C4-2B (cell line): Measurements from ENCODE around the gene TMEM271.
"Not testable (repeated sequence)": the region's sequence is repeated elsewhere in the genome, so short reads cannot be mapped to it uniquely, and the experiment has no call there.

Experiments
- CTCF ChIP-seq: fragments of 450-650 bp; conservative IDR thresholded peaks from 2 replicates; pipeline ENCODE4 v1.5.1; 2017; ENCODE audit warnings: mild to moderate bottlenecking
- ZFX ChIP-seq: fragments of 450-650 bp; IDR thresholded peaks from 2 replicates; pipeline ENCODE4 v1.6.1; 2017

DNA sequence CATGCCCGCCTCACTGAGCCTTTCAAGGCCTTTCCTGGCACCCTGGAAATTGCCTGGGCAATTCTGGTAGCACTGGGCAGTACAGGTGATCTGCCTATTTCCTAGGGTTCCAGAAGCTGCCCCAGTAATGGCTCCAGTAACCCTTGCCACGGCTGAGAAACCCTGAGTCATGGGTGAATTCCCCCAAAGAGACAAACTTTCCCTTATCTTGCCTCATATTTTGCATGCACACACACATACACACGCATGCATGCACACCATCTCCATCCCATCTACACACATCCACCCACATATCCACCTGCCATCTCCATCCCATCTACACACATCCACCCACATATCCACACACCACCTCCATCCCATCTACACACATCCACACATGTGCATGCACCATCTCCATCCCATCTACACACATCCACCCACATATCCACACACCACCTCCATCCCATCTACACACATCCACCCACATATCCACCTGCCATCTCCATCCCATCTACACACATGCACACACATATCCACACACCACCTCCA is 21.2 kb downstream of the TMEM271 start:
- TF ChIP-seq CTCF, ZFX: not testable (repeated sequence)
